Fibroblast of lung (primary cell): Measurements from ENCODE around the gene PACSIN2.

Experiments used
- EZH2 ChIP-seq: IDR thresholded peaks from 2 replicates; pipeline ENCODE4 v1.5.1; 2012; ENCODE audit warnings: low read length, control low read depth, mild to moderate bottlenecking; ENCODE audit errors: missing control alignments
- TF ChIP-seq, protein P1 (sequence below), 2 donors: IDR thresholded peaks in 1 of 2; conservative IDR thresholded peaks in 1 of 2; 1 replicate in 1 of 2; 2 replicates in 1 of 2; pipeline ENCODE4 v1.5.1; 2011 to 2012; ENCODE audit warnings: low read length in 2 of 2, control low read depth in 1 of 2, inconsistent platforms in 1 of 2, low read depth in 1 of 2, mild to moderate bottlenecking in 1 of 2

DNA sequence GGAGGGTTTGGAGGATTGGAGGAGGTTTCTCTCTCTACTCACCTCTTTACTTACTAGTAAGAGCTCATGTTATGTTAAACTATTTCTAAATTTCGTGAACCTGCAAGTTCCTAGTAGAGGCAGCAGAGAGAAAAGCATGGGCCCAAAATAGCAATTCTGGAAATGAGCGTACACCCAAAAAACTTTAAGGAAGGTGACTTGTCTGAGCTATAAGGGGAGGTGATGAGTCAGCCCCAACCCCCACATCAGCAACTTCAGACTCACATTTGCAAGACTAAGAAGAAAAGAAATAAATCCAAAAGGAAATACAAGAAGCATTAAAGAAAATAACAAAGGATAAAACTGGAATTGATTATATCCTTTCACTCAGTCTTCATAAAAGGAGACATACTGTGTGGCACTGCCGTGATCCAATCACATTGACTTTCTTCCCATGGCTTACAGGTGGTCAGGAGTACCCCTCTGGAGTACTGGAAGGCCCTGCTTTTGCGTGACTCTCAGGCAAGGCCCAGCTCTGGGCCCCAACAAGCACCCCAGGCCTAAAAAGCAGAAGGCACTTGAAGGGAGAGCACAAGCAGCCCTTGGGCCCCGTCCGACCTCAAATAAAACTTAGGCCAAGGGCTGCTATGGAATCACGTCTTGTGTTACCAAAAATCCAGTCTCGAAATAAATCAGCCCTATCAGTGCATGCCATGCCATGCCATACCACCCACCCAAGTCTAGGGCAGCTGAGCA, 14.3 kb downstream of the PACSIN2 start:
- TF ChIP-seq EZH2 = no peak
- TF ChIP-seq, protein P1, sequence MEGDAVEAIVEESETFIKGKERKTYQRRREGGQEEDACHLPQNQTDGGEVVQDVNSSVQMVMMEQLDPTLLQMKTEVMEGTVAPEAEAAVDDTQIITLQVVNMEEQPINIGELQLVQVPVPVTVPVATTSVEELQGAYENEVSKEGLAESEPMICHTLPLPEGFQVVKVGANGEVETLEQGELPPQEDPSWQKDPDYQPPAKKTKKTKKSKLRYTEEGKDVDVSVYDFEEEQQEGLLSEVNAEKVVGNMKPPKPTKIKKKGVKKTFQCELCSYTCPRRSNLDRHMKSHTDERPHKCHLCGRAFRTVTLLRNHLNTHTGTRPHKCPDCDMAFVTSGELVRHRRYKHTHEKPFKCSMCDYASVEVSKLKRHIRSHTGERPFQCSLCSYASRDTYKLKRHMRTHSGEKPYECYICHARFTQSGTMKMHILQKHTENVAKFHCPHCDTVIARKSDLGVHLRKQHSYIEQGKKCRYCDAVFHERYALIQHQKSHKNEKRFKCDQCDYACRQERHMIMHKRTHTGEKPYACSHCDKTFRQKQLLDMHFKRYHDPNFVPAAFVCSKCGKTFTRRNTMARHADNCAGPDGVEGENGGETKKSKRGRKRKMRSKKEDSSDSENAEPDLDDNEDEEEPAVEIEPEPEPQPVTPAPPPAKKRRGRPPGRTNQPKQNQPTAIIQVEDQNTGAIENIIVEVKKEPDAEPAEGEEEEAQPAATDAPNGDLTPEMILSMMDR (conservative IDR thresholded peaks at IDR 0.05 in 1 of 2, IDR thresholded peaks at IDR 0.05 in 1 of 2; ENCODE audit: low read depth in 1 of 2, low read length in 2 of 2) = no peak
